ENCODE results near the gene CR1L.

- TF ChIP-seq EZH2 (IDR thresholded peaks at IDR 0.05; ENCODE audit: borderline replicate concordance, insufficient read depth, low read length, poor library complexity, severe bottlenecking) = no peak
- no peak for TF ChIP-seq CTCF (IDR thresholded peaks at IDR 0.05; ENCODE audit: poor library complexity, severe bottlenecking)
These were observed 99.1 kb downstream of the CR1L start for GRCh38 chr1:207744000-207744534.
